ENCODE results near the gene EP300. TPM values are rescaled to one million over a fixed set of nuclear protein-coding genes. Genes with fewer than 3 reads are reported as not detected.

EP300 gene
- total and polyA plus RNA-seq, 2 of the 8 experiments (the other 6 are each of a cell fraction or from before 2014, with no cell fraction given), result 39.5 to 109 TPM

- TF ChIP-seq TBP (IDR thresholded peaks at IDR 0.05; ENCODE audit: low read depth, low read length), result no peak
These were observed 6.5 kb upstream of the EP300 start (continued) for GRCh38 chr22:41085842-41086241.
